GM12878 (cell line): ENCODE data around the gene MB21D2. TPM values are rescaled to one million over a fixed set of nuclear protein-coding genes. Genes with fewer than 3 reads are reported as not detected.

Experiments used
- ATAC-seq: fragments of 200-7000 bp; cut with Tn5 transposase; 3 replicates; pipeline ENCODE4 v1.9.1; 2020; ENCODE audit warnings: mild to moderate bottlenecking, moderate library complexity
- BruUV-seq: library from RNA; stranded (reverse); fragments of 400-500 nt; replicated peaks from 2 replicates; lab custom pipeline; 2021; lab: Mats Ljungman, UMichigan
- CTCF ChIA-PET: fragments of 300-600 bp; sonication (Branson Sonifier 250); formaldehyde crosslinking; extraction: SDS; loops from one replicate; lab custom pipeline; 2021; ENCODE audit warnings: inconsistent platforms; lab: Yijun Ruan, JAX
- POLR2A ChIA-PET: fragments of 350-600 bp; formaldehyde crosslinking; extraction: SDS; loops from one replicate; lab custom pipeline; 2021; ENCODE audit warnings: inconsistent platforms; lab: Charles Lee
- RAD21 ChIA-PET: fragments of 300-600 bp; sonication (Branson Sonifier 250); formaldehyde crosslinking; loops from one replicate; lab custom pipeline; 2023; ENCODE audit warnings: antibody characterized with exemption; ENCODE audit not compliant: unreplicated experiment; lab: Charles Lee
- SMC1A ChIA-PET: fragments of 300-600 bp; sonication (Branson Sonifier 250); formaldehyde crosslinking; loops from one replicate; lab custom pipeline; 2023; ENCODE audit not compliant: unreplicated experiment, uncharacterized antibody; lab: Charles Lee
- DNase-seq: peaks from one replicate; pipeline ENCODE4 v3.0.0-alpha.2; 2011; ENCODE audit warnings: low read depth, low spot score
- FAIRE-seq: peaks from 3 replicates; lab custom pipeline; 2011; peaks lifted over from hg19 to GRCh38; lab: Jason Lieb, UNC
- H2AFZ ChIP-seq: 2 replicates; pipeline ENCODE4 v1.6.0; 2011; ENCODE audit warnings: low read depth, low read length, control low read depth; ENCODE audit not compliant: control insufficient read depth
- H3K27ac ChIP-seq: 2 replicates; pipeline ENCODE4 v1.5.1; 2011; ENCODE audit warnings: control low read depth; ENCODE audit not compliant: control insufficient read depth, insufficient read depth
- H3K27me3 ChIP-seq, 2 experiments: replicated peaks in 1 of 2; 2 replicates each; pipeline versions ENCODE4 v1.6.0 to v1.6.1; 2011; ENCODE audit warnings: low read length in 1 of 2; ENCODE audit not compliant: control insufficient read depth in 2 of 2, insufficient read depth in 2 of 2
- H3K36me3 ChIP-seq, 2 experiments: 2 replicates each; pipeline ENCODE4 v1.5.1; 2011; ENCODE audit warnings: low read length in 1 of 2; ENCODE audit not compliant: control insufficient read depth in 2 of 2, insufficient read depth in 2 of 2
- H3K4me1 ChIP-seq: 2 replicates; pipeline ENCODE4 v1.6.1; 2011; ENCODE audit warnings: mild to moderate bottlenecking, low read length, moderate library complexity, mixed read lengths; ENCODE audit not compliant: control insufficient read depth, insufficient read depth
- H3K4me2 ChIP-seq: 2 replicates; pipeline ENCODE4 v1.6.0; 2011; ENCODE audit warnings: control low read depth; ENCODE audit not compliant: control insufficient read depth, insufficient read depth
- H3K4me3 ChIP-seq: fragments of 200-600 bp; sonication (generic); 2 replicates; pipeline ENCODE4 v1.5.1; 2016
- H3K79me2 ChIP-seq: 2 replicates; pipeline ENCODE4 v1.6.0; 2011; ENCODE audit warnings: low read length; ENCODE audit not compliant: control insufficient read depth, insufficient read depth
- H3K9ac ChIP-seq: 2 replicates; pipeline ENCODE4 v1.8.0; 2011; ENCODE audit warnings: low read length, control low read depth, mixed read lengths; ENCODE audit not compliant: control insufficient read depth, insufficient read depth
- H3K9me3 ChIP-seq: replicated peaks from 3 replicates; pipeline ENCODE4 v1.5.1; 2011; ENCODE audit warnings: mild to moderate bottlenecking, low read length; ENCODE audit not compliant: control insufficient read depth, insufficient read depth
- H4K20me1 ChIP-seq: 2 replicates; pipeline ENCODE4 v1.6.0; 2011; ENCODE audit not compliant: control insufficient read depth, insufficient read depth
- BCLAF1 ChIP-seq: fragments of 450-650 bp; IDR thresholded peaks from 2 replicates; pipeline ENCODE4 v1.6.1; 2017; ENCODE audit warnings: antibody characterized with exemption, mild to moderate bottlenecking, moderate library complexity
- EGR1 ChIP-seq, 2 experiments: IDR thresholded peaks; 1 replicate in 1 of 2; 2 replicates in 1 of 2; pipeline ENCODE4 v1.6.1; 2011 to 2012; ENCODE audit warnings: low read depth in 2 of 2, low read length in 2 of 2, borderline replicate concordance in 1 of 2, mild to moderate bottlenecking in 1 of 2, moderate library complexity in 1 of 2
- EP300 ChIP-seq, 2 experiments: fragments of 150-350 bp in 1 of 2; IDR thresholded peaks; 2 replicates each; pipeline ENCODE4 v1.6.1; 2011 to 2012; ENCODE audit warnings: low read depth in 2 of 2, low read length in 2 of 2, borderline replicate concordance in 1 of 2, improper control_type of control experiment in 1 of 2, inconsistent platforms in 1 of 2; ENCODE audit not compliant: control insufficient read depth in 1 of 2
- KLF5 ChIP-seq: fragments of 450-650 bp; IDR thresholded peaks from 2 replicates; pipeline ENCODE4 v1.6.1; 2014; ENCODE audit warnings: mild to moderate bottlenecking; ENCODE audit not compliant: partially characterized antibody
- RAD21 ChIP-seq: IDR thresholded peaks from 2 replicates; pipeline ENCODE4 v1.6.1; 2011; ENCODE audit warnings: mild to moderate bottlenecking, low read depth, low read length, moderate library complexity; ENCODE audit not compliant: insufficient read depth
- RAD51 ChIP-seq: fragments of 450-650 bp; IDR thresholded peaks from 2 replicates; pipeline ENCODE4 v1.6.1; 2016; ENCODE audit warnings: moderate library complexity, mild to moderate bottlenecking, inconsistent platforms
- RUNX3 ChIP-seq: IDR thresholded peaks from 2 replicates; pipeline ENCODE4 v1.6.1; 2012; ENCODE audit warnings: low read length, inconsistent platforms
- SIX5 ChIP-seq: IDR thresholded peaks from 2 replicates; pipeline ENCODE4 v1.6.1; 2011; ENCODE audit warnings: mild to moderate bottlenecking, low read depth, low read length, moderate library complexity; ENCODE audit not compliant: severe bottlenecking
- STAT3 ChIP-seq: IDR thresholded peaks from 2 replicates; pipeline ENCODE4 v1.6.1; 2011; ENCODE audit warnings: low read depth, low read length, improper control_type of control experiment
- USF1 ChIP-seq: IDR thresholded peaks from 2 replicates; pipeline ENCODE4 v1.6.1; 2011; ENCODE audit warnings: borderline replicate concordance, low read depth, mild to moderate bottlenecking, moderate library complexity, mixed read lengths, low read length; ENCODE audit not compliant: insufficient read depth; ENCODE audit errors: extremely low read length
- WGBS: methylation state at CpG from one replicate; pipeline ENCODE4 v1.1.6; 2016; ENCODE audit warnings: low lambda C conversion rate; ENCODE audit not compliant: insufficient replicate concordance, insufficient coverage; ENCODE audit errors: missing lambda C conversion rate; 5-methylcytosine and 5-hydroxymethylcytosine counted together
- in situ Hi-C: fragments of 300-500 bp; cut with MboI; formaldehyde crosslinking; loops from 9 replicates; pipeline ENCODE4 v1.14.3; 2018; ENCODE audit warnings: mixed read lengths
- intact Hi-C: fragments of 100-400 bp; cut with micrococcal nuclease; formaldehyde crosslinking; loops from one replicate; pipeline ENCODE4 v1.14.2; 2022; ENCODE audit not compliant: unreplicated experiment
- polyA plus RNA-seq, 11 experiments: library from polyadenylated mRNA; depleted of rRNA in 4 of 11; unstranded in 6 of 11; stranded (reverse) in 5 of 11; fragments of >200 nt; fragmentation: Nextera tagmentation in 4 of 11; fragmentation: Illumina TruSeq in 1 of 11; extraction: Ambion mirVana in 4 of 11; extraction: Trizol in 1 of 11; gene quantifications; 1 replicate in 1 of 11; 2 replicates in 10 of 11; pipeline versions ENCODE4 v1.2.1 to v1.2.3, GENCODE V29; 2011 to 2016; ENCODE audit warnings: inconsistent platforms in 2 of 11, missing spikeins in 2 of 11, low read depth in 1 of 11
- total RNA-seq, 4 experiments: library from RNA; depleted of rRNA in 3 of 4; stranded (reverse); fragments of >200 nt in 3 of 4; fragmentation: Illumina TruSeq in 1 of 4; extraction: Trizol in 1 of 4; gene quantifications; 2 replicates each; pipeline versions ENCODE4 v1.2.1 to v1.2.3, GENCODE V29; 2013 to 2021

MB21D2 gene
- total and polyA plus RNA-seq, 10 of the 15 experiments (the other 5 are each of a cell fraction or from before 2014, with no cell fraction given) = 7.9 to 21.2 (median 15.3) TPM

GRCh38 chr3:192883512-192883911 lies 34.1 kb downstream of the MB21D2 start:
- no peak overlapping the region for H2AFZ ChIP-seq
- no peaks in the 10 kb centered on the region for H4K20me1 ChIP-seq
- no peak overlapping the region for H3K27ac ChIP-seq
- H3K9ac ChIP-seq = no peak overlapping the region
- no TSS peak for BruUV-seq
- RAD21 ChIA-PET = interaction anchor here (0.6 to 1.5 kb wide), 4 partner anchors 9 to 66 kb away, joined by 3 to 6 read pairs (median 4); no protein-coding TSS in a partner anchor
- H3K4me3 ChIP-seq = no peak overlapping the region
- no peaks in the 10 kb centered on the region for H3K9me3 ChIP-seq
- SMC1A ChIA-PET = interaction anchor here (0.8 to 1.7 kb wide), 9 partner anchors 10 to 66 kb away, joined by 3 to 8 read pairs (median 3); no protein-coding TSS in a partner anchor
- ATAC-seq (no peak), FAIRE-seq (no peak), DNase-seq (no peak)
- H3K79me2 ChIP-seq = peaks cover 29% of the 10 kb centered on the region
- WGBS = 98% methylated on average over 2 of the region's 2 CpGs
- intact Hi-C loops (no loop called here), in situ Hi-C loops (no loop called here)
- 0 out of 2 replicates have a peak, but pooled peaks cover 3% of the 10 kb centered on the region for H3K4me1 ChIP-seq
- TF ChIP-seq RAD51 = no peak
- TF ChIP-seq KLF5 = no peak
- CTCF ChIA-PET = interaction anchor here (1.1 to 1.3 kb wide), 2 partner anchors 34 to 67 kb away, joined by 3 to 4 read pairs; no protein-coding TSS in a partner anchor
- no peaks in the 10 kb centered on the region for H3K36me3 ChIP-seq
- no peak overlapping the region for H3K4me2 ChIP-seq
- POLR2A ChIA-PET = no interaction called here
- H3K27me3 ChIP-seq = no peaks in the 10 kb centered on the region

- H3K4me3 ChIP-seq = no peak overlapping the region
- H3K79me2 ChIP-seq = peaks cover 15% of the 10 kb centered on the region
- no peak for FAIRE-seq
- CTCF ChIA-PET = interaction anchor here (0.9 to 1.6 kb wide), 11 partner anchors 9 to 64 kb away, joined by 3 to 14 read pairs (median 5); no protein-coding TSS in a partner anchor
- no peak overlapping the region for H3K27ac ChIP-seq
- no peaks in the 10 kb centered on the region for H3K27me3 ChIP-seq
- POLR2A ChIA-PET = interaction anchor here (0.6 to 1.4 kb wide), 5 partner anchors 8 to 74 kb away, joined by 3 to 6 read pairs (median 4); no protein-coding TSS in a partner anchor
- H3K9ac ChIP-seq = no peak overlapping the region
- ATAC-seq = peak; percentile 70
- H4K20me1 ChIP-seq = no peaks in the 10 kb centered on the region
- BruUV-seq = no TSS peak
- no peak overlapping the region for H3K4me2 ChIP-seq
- H3K4me1 ChIP-seq = 0 out of 2 replicates have a peak, but pooled peaks cover 3% of the 10 kb centered on the region
- no peaks in the 10 kb centered on the region for H3K9me3 ChIP-seq
- intact Hi-C loops (no loop called here), in situ Hi-C loops (no loop called here)
- RAD21 ChIA-PET = interaction anchor here (0.9 to 2.1 kb wide), 13 partner anchors 9 to 160 kb away, joined by 3 to 14 read pairs (median 3); partner anchors contain the start of gene MB21D2
- no peak overlapping the region for H2AFZ ChIP-seq
- H3K36me3 ChIP-seq = no peaks in the 10 kb centered on the region
- 56% methylated on average over 7 of the region's 7 CpGs for WGBS
- SMC1A ChIA-PET = interaction anchor here (0.5 to 2.0 kb wide), 22 partner anchors 9 to 208 kb away, joined by 3 to 27 read pairs (median 4); no protein-coding TSS in a partner anchor
- no peak for DNase-seq
- TF ChIP-seq EGR1 (IDR thresholded peaks at IDR 0.05; ENCODE audit: borderline replicate concordance in 1 of 2, low read depth in 2 of 2, low read length in 2 of 2) = no peak
- TF ChIP-seq SIX5 = no peak
- TF ChIP-seq RAD21 = peak; percentile 16; the same call in 1 of the 2 replicates
- TF ChIP-seq BCLAF1 = no peak
- TF ChIP-seq RUNX3 = peak; percentile 73
- no peak for TF ChIP-seq USF1
- TF ChIP-seq EP300 (IDR thresholded peaks at IDR 0.05; ENCODE audit: borderline replicate concordance in 1 of 2, control insufficient read depth in 1 of 2, low read depth in 2 of 2, low read length in 2 of 2) = no peak
- TF ChIP-seq STAT3 = no peak
These were observed 36.4 kb downstream of the MB21D2 start for GRCh38 chr3:192881159-192881786.
